Liver (tissue), 3 donors: Measurements from ENCODE around the gene APOA1.

Source experiments
- EGR1 ChIP-seq, 2 donors: IDR thresholded peaks; 2 replicates each; pipeline ENCODE4 v1.6.1; 2016 to 2018; ENCODE audit warnings: antibody characterized with exemption in 2 of 2, low read depth in 2 of 2
- JUND ChIP-seq, 2 donors: IDR thresholded peaks; 2 replicates each; pipeline ENCODE4 v1.6.1; 2016; ENCODE audit warnings: antibody characterized with exemption in 2 of 2
- RAD21 ChIP-seq, 2 donors: IDR thresholded peaks; 2 replicates each; pipeline ENCODE4 v1.6.1; 2016; ENCODE audit warnings: antibody characterized with exemption in 2 of 2, mild to moderate bottlenecking in 2 of 2
- RXRA ChIP-seq, 2 donors: IDR thresholded peaks; 2 replicates each; pipeline ENCODE4 v1.6.1; 2017 to 2018; ENCODE audit warnings: antibody characterized with exemption in 2 of 2, mild to moderate bottlenecking in 1 of 2
- SP1 ChIP-seq: IDR thresholded peaks from 2 replicates; pipeline ENCODE4 v1.6.1; 2018; ENCODE audit warnings: antibody characterized with exemption, mild to moderate bottlenecking
- TAF1 ChIP-seq: conservative IDR thresholded peaks from 2 replicates; pipeline ENCODE4 v1.6.1; 2016; ENCODE audit warnings: antibody characterized with exemption, mild to moderate bottlenecking
- YY1 ChIP-seq: IDR thresholded peaks from 2 replicates; pipeline ENCODE4 v1.6.1; 2016; ENCODE audit warnings: antibody characterized with exemption, mild to moderate bottlenecking
- TF ChIP-seq, protein P1 (sequence below): fragments of 150-350 bp; IDR thresholded peaks from 2 replicates; pipeline ENCODE4 v1.5.1; 2017; ENCODE audit warnings: improper control_type of control experiment, low read depth, low read length; ENCODE audit not compliant: missing input control
- TF ChIP-seq, protein P2 (sequence below): IDR thresholded peaks from 2 replicates; pipeline ENCODE4 v1.6.1; 2016; ENCODE audit warnings: antibody characterized with exemption
- TF ChIP-seq, protein P3 (sequence below): IDR thresholded peaks from 2 replicates; pipeline ENCODE4 v1.6.1; 2016; ENCODE audit warnings: antibody characterized with exemption, mild to moderate bottlenecking
- TF ChIP-seq, protein P4 (sequence below): IDR thresholded peaks from 2 replicates; pipeline ENCODE4 v1.6.1; 2016; ENCODE audit warnings: antibody characterized with exemption
- donor health status: healthy.
- donor health status: healthy.

DNA sequence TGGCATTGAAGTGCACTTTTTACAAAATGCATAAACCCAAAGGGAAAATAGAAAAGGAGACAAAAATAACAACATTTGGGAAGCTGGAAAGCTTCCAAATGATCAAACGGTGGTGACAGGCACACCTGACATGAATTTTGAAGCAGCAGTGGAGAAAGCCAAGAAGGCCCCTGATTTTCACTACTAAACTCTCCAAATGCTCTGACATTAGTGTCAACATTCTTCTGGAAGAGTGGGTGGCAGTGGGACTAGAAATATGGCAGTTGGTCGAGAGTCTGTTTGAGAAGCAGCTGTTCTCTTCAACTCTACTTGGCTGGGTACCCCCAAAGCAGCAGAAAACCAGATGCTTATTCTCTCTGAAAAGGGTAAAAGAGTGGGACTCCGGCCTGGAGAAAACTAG lies 33.4 kb downstream of the APOA1 start:
- TF ChIP-seq JUND (IDR thresholded peaks at IDR 0.05) = no peak
- TF ChIP-seq, protein P1, sequence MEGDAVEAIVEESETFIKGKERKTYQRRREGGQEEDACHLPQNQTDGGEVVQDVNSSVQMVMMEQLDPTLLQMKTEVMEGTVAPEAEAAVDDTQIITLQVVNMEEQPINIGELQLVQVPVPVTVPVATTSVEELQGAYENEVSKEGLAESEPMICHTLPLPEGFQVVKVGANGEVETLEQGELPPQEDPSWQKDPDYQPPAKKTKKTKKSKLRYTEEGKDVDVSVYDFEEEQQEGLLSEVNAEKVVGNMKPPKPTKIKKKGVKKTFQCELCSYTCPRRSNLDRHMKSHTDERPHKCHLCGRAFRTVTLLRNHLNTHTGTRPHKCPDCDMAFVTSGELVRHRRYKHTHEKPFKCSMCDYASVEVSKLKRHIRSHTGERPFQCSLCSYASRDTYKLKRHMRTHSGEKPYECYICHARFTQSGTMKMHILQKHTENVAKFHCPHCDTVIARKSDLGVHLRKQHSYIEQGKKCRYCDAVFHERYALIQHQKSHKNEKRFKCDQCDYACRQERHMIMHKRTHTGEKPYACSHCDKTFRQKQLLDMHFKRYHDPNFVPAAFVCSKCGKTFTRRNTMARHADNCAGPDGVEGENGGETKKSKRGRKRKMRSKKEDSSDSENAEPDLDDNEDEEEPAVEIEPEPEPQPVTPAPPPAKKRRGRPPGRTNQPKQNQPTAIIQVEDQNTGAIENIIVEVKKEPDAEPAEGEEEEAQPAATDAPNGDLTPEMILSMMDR = no peak
- TF ChIP-seq SP1 = no peak
- TF ChIP-seq, protein P2, sequence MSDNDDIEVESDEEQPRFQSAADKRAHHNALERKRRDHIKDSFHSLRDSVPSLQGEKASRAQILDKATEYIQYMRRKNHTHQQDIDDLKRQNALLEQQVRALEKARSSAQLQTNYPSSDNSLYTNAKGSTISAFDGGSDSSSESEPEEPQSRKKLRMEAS = no peak
- no peak for TF ChIP-seq TAF1
- no peak for TF ChIP-seq EGR1 (IDR thresholded peaks at IDR 0.05; ENCODE audit: low read depth in 2 of 2)
- TF ChIP-seq, protein P3, sequence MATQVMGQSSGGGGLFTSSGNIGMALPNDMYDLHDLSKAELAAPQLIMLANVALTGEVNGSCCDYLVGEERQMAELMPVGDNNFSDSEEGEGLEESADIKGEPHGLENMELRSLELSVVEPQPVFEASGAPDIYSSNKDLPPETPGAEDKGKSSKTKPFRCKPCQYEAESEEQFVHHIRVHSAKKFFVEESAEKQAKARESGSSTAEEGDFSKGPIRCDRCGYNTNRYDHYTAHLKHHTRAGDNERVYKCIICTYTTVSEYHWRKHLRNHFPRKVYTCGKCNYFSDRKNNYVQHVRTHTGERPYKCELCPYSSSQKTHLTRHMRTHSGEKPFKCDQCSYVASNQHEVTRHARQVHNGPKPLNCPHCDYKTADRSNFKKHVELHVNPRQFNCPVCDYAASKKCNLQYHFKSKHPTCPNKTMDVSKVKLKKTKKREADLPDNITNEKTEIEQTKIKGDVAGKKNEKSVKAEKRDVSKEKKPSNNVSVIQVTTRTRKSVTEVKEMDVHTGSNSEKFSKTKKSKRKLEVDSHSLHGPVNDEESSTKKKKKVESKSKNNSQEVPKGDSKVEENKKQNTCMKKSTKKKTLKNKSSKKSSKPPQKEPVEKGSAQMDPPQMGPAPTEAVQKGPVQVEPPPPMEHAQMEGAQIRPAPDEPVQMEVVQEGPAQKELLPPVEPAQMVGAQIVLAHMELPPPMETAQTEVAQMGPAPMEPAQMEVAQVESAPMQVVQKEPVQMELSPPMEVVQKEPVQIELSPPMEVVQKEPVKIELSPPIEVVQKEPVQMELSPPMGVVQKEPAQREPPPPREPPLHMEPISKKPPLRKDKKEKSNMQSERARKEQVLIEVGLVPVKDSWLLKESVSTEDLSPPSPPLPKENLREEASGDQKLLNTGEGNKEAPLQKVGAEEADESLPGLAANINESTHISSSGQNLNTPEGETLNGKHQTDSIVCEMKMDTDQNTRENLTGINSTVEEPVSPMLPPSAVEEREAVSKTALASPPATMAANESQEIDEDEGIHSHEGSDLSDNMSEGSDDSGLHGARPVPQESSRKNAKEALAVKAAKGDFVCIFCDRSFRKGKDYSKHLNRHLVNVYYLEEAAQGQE = no peak
- TF ChIP-seq RXRA (IDR thresholded peaks at IDR 0.05) = no peak
- TF ChIP-seq RAD21 (IDR thresholded peaks at IDR 0.05) = no peak
- TF ChIP-seq YY1 = no peak
- TF ChIP-seq, protein P4, sequence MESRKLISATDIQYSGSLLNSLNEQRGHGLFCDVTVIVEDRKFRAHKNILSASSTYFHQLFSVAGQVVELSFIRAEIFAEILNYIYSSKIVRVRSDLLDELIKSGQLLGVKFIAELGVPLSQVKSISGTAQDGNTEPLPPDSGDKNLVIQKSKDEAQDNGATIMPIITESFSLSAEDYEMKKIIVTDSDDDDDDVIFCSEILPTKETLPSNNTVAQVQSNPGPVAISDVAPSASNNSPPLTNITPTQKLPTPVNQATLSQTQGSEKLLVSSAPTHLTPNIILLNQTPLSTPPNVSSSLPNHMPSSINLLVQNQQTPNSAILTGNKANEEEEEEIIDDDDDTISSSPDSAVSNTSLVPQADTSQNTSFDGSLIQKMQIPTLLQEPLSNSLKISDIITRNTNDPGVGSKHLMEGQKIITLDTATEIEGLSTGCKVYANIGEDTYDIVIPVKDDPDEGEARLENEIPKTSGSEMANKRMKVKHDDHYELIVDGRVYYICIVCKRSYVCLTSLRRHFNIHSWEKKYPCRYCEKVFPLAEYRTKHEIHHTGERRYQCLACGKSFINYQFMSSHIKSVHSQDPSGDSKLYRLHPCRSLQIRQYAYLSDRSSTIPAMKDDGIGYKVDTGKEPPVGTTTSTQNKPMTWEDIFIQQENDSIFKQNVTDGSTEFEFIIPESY = no peak
